Measurements from ENCODE around the gene VASH2.

The VASH2 gene

DNA sequence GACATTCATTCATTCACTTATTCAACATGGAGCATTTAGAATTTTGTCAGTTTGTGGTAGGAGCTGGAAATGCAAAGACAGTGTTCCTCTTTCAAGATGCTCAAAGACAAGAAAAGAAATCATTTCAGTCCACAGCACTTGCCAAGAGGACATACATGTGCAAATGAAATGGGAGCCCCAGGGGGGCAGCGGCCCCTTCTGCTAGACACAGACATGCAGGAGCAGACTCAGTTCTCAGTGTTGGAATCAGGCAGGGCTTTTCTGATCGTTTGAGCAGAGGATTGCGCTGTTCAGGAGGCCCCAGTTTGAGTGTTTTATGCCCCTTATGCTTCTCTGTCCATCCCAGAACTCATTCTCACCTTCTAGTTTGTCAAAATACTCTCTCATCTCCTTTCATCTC is 35.6 kb upstream of the VASH2 start:
- no peak for DNase-seq (ENCODE audit: low read depth)
- H3K4me3 ChIP-seq (ENCODE audit: low read depth, low read length) = no peak overlapping the region
- TF ChIP-seq CTCF (IDR thresholded peaks at IDR 0.05; ENCODE audit: low read depth, low read length, missing control alignments) = no peak

GRCh38 chr1:212915245-212916091 is 34.9 kb upstream of the VASH2 start:
- no peak for DNase-seq (ENCODE audit: low read depth)
- no peak overlapping the region for H3K4me3 ChIP-seq (ENCODE audit: low read depth, low read length)
- TF ChIP-seq CTCF (IDR thresholded peaks at IDR 0.05; ENCODE audit: low read depth, low read length, missing control alignments) = peak; percentile 36

DNA sequence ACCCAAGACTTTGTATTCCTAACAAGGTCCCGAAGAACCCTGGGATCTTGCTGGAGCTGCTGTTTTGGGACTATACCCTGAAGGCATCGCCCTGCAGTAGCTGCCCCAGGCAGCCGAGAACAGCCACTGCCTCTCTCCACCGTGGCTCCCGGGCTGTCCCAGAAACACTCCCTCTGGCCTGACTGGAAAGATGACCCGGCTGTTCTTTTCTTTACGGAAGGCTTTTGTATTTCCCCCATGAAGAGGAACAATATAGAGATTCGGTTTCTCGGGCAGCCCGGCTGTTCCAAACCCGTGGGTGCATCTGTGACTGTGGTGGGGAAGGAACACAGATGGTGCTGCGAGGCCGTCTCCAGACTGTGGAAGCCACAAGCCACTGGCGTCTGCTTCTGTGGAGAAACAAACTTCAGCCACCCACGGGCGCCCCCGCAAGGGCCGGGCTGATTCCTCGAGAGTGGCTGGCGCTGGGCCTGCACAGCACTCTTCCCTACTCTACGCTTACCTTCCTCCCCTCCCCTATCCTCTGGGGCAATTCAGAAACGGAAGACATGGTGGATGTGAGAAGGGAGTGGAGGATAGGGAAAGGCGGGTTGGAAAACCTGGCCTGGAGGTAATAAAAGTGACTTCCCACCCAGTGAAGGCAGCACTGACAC is 33.7 kb upstream of the VASH2 start:
- DNase-seq (ENCODE audit: low read depth) = no peak
- no peak overlapping the region for H3K4me3 ChIP-seq (ENCODE audit: low read depth, low read length)
- no peak for TF ChIP-seq CTCF (IDR thresholded peaks at IDR 0.05; ENCODE audit: low read depth, low read length, missing control alignments)

- H3K4me3 ChIP-seq (ENCODE audit: low read depth, low read length) = no peak overlapping the region
- no peak for DNase-seq (ENCODE audit: low read depth)
Observed at GRCh38 chr1:212917134-212917485, 33.2 kb upstream of the VASH2 start.

GRCh38 chr1:212917858-212918257 is 32.5 kb upstream of the VASH2 start:
- DNase-seq (ENCODE audit: low read depth) = no peak
- no peak overlapping the region for H3K4me3 ChIP-seq (ENCODE audit: low read depth, low read length)
- no peak for TF ChIP-seq CTCF (IDR thresholded peaks at IDR 0.05; ENCODE audit: low read depth, low read length, missing control alignments)

More at GRCh38 chr1:212917134-212917485, 33.2 kb upstream of the VASH2 start:
- TF ChIP-seq CTCF (IDR thresholded peaks at IDR 0.05; ENCODE audit: low read depth, low read length, missing control alignments) = no peak

DNA sequence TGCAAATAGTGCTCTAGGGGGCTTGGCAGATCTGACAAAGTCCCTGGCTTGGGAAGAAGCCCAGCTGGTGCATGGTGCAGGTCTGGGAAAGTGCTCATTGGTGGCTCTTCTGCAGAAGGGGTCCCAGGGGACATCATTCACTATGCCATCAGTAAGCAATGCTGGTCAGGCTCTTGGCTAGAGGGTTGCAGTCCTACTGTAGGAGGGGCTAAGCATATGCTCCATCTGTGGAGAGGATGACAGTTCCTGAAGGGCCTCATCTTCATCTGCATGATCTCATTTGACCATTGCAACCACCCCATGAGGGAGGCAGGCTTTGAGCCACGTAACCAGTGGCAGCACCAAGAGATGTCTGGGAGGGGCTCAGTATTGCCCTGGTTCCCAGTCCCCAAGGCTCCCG is 31.5 kb upstream of the VASH2 start:
- no peak overlapping the region for H3K4me3 ChIP-seq (ENCODE audit: low read depth, low read length)
- no peak for TF ChIP-seq CTCF (IDR thresholded peaks at IDR 0.05; ENCODE audit: low read depth, low read length, missing control alignments)
- no peak for DNase-seq (ENCODE audit: low read depth)

Data from GM12864 (cell line).